OCI-LY7 (cell line): ENCODE results near the gene CHST8. TPM values are rescaled to one million over a fixed set of nuclear protein-coding genes. Genes with fewer than 3 reads are reported as not detected.

ENCODE experiments used
- BruUV-seq: library from RNA; stranded (reverse); fragments of 400-500 nt; replicated peaks from 2 replicates; lab custom pipeline; 2021; lab: Mats Ljungman, UMichigan
- CTCF ChIA-PET: fragments of 300-600 bp; sonication (Branson Sonifier 250); formaldehyde crosslinking; loops from one replicate; lab custom pipeline; 2022; ENCODE audit warnings: antibody characterized with exemption; ENCODE audit not compliant: unreplicated experiment; lab: Charles Lee
- POLR2A ChIA-PET: fragments of 300-600 bp; sonication (Branson Sonifier 250); formaldehyde crosslinking; loops from one replicate; lab custom pipeline; 2022; ENCODE audit warnings: antibody characterized with exemption; lab: Charles Lee
- DNase-seq: peaks from one replicate; pipeline ENCODE4 v3.0.0-alpha.2; 2015; ENCODE audit warnings: low spot score
- H2AFZ ChIP-seq: fragments of 200-600 bp; sonication (generic), shearing (Covaris generic); 2 replicates; pipeline ENCODE4 v1.6.1; 2014; ENCODE audit warnings: mild to moderate bottlenecking, antibody characterized with exemption, low read length, moderate library complexity
- H3K27ac ChIP-seq: fragments of 200-600 bp; sonication (generic); 2 replicates; pipeline ENCODE4 v1.5.1; 2014; ENCODE audit warnings: mixed run types, low read depth, mild to moderate bottlenecking, moderate library complexity, low read length, inconsistent platforms; ENCODE audit not compliant: poor library complexity, severe bottlenecking
- H3K36me3 ChIP-seq: fragments of 200-600 bp; sonication (generic); 2 replicates; pipeline ENCODE4 v1.6.1; 2014; ENCODE audit warnings: mild to moderate bottlenecking, antibody characterized with exemption, low read length, moderate library complexity, mixed read lengths; ENCODE audit not compliant: insufficient read depth
- H3K4me1 ChIP-seq: fragments of 200-600 bp; sonication (generic); 2 replicates; pipeline ENCODE4 v1.5.1; 2014; ENCODE audit warnings: mild to moderate bottlenecking, low read length; ENCODE audit not compliant: insufficient read depth, poor library complexity, severe bottlenecking
- H3K4me2 ChIP-seq: fragments of 200-600 bp; sonication (generic); 2 replicates; pipeline ENCODE4 v1.6.1; 2014; ENCODE audit warnings: mild to moderate bottlenecking, low read length
- H3K4me3 ChIP-seq: fragments of 200-600 bp; sonication (generic); 2 replicates; pipeline ENCODE4 v1.5.1; 2014; ENCODE audit warnings: mild to moderate bottlenecking, low read depth, low read length; ENCODE audit not compliant: poor library complexity, severe bottlenecking
- H3K79me2 ChIP-seq: fragments of 200-600 bp; sonication (generic); 2 replicates; pipeline ENCODE4 v1.6.1; 2016; ENCODE audit warnings: low read depth, mild to moderate bottlenecking, low read length, moderate library complexity, mixed read lengths; ENCODE audit not compliant: insufficient read depth
- H3K9me2 ChIP-seq: fragments of 200-600 bp; sonication (generic); 2 replicates; pipeline ENCODE4 v1.6.1; 2016; ENCODE audit warnings: mild to moderate bottlenecking, low read length, mixed read lengths; ENCODE audit not compliant: insufficient read depth
- H3K9me3 ChIP-seq: fragments of 200-600 bp; sonication (generic); 2 replicates; pipeline ENCODE4 v1.6.1; 2014; ENCODE audit warnings: mild to moderate bottlenecking, mixed run types, low read length, mixed read lengths
- H4K20me1 ChIP-seq: fragments of 200-600 bp; sonication (generic); 2 replicates; pipeline ENCODE4 v1.6.1; 2014; ENCODE audit warnings: mild to moderate bottlenecking, antibody characterized with exemption, low read length, moderate library complexity, mixed read lengths; ENCODE audit not compliant: insufficient read depth
- EZH2phosphoT487 ChIP-seq: fragments of 200-600 bp; sonication (generic); IDR thresholded peaks from 2 replicates; pipeline ENCODE4 v1.6.1; 2018; ENCODE audit warnings: low read depth, borderline replicate concordance, mild to moderate bottlenecking, mixed run types, antibody characterized with exemption, low read length, moderate library complexity, mixed read lengths
- intact Hi-C: fragments of 100-400 bp; cut with micrococcal nuclease; formaldehyde crosslinking; loops from one replicate; pipeline ENCODE4 v1.10.0; 2022; ENCODE audit not compliant: unreplicated experiment
- total RNA-seq, 2 experiments: library from RNA; depleted of rRNA in 1 of 2; stranded (reverse); fragments of >200 nt in 1 of 2; shearing (Covaris generic) in 1 of 2; gene quantifications; 2 replicates each; pipeline ENCODE4 v1.2.3, GENCODE V29; 2014 to 2022
- TF ChIP-seq, protein P1 (sequence below): fragments of 200-600 bp; sonication (generic); conservative IDR thresholded peaks from 2 replicates; pipeline ENCODE4 v1.5.1; 2014; ENCODE audit warnings: mild to moderate bottlenecking, antibody characterized with exemption, low read length, moderate library complexity, mixed read lengths

CHST8 gene
- total RNA-seq, 2 experiments from 2014 or later, result not detected

DNA sequence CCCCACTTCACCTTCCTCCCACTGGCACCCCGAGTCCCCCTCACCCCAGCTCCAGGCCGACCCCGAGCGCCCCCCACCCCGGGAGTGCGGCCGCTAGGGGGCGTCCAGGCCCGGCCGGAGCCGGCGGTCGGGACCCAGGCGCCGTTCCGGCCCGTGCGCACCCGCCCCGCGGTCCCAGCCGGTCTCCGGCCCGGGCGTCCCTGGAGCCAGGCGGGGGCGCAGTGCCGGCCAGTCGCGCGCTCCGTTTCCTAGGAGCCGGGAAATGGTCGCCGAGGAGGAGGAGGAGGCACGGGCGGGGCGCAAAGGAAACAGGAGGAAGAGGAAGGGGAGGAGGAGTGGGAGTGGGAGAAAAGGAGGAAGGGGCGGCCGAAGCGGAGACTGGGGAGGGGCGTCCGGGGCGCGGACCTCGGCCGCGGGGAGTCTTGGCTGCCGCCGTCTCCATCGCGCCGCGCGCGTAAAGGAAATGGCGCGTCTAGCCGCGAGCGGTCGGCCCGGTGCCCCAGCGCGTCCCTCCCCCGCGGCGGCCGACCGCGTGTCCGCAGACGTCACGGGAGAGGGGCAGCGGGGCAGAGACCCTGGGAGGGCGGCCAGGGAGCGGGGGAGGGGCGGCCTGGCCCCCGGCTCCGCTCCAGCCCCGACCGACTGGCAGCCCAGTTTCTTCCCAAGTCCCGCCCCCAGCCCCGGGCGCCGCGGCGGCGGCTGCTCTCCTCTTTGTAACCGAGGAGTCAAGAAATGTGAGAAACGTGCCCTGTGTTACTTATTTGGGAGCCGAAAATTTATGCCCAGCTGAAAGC, 173.8 kb downstream of the CHST8 start:
- POLR2A ChIA-PET, result interaction anchor here (0.6 kb wide), 2 partner anchors 344 to 621 kb away, joined by 3 read pairs; no protein-coding TSS in a partner anchor
- Histone ChIP-seq H4K20me1 (no peaks in the 10 kb centered on the region), H3K79me2 (no peaks in the 10 kb centered on the region), H3K27ac (peak overlapping the region; percentile 91), H3K4me1 (peaks cover 12% of the 10 kb centered on the region), H3K9me2 (no peaks in the 10 kb centered on the region), H2AFZ (peak overlapping the region; percentile 91), H3K9me3 (no peaks in the 10 kb centered on the region), H3K4me3 (peak overlapping the region; percentile 87), H3K36me3 (peaks cover 10% of the 10 kb centered on the region; the same call in 1 of the 2 replicates), H3K4me2 (peak overlapping the region; percentile 82)
- TF ChIP-seq, protein P1, sequence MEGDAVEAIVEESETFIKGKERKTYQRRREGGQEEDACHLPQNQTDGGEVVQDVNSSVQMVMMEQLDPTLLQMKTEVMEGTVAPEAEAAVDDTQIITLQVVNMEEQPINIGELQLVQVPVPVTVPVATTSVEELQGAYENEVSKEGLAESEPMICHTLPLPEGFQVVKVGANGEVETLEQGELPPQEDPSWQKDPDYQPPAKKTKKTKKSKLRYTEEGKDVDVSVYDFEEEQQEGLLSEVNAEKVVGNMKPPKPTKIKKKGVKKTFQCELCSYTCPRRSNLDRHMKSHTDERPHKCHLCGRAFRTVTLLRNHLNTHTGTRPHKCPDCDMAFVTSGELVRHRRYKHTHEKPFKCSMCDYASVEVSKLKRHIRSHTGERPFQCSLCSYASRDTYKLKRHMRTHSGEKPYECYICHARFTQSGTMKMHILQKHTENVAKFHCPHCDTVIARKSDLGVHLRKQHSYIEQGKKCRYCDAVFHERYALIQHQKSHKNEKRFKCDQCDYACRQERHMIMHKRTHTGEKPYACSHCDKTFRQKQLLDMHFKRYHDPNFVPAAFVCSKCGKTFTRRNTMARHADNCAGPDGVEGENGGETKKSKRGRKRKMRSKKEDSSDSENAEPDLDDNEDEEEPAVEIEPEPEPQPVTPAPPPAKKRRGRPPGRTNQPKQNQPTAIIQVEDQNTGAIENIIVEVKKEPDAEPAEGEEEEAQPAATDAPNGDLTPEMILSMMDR, result peak; percentile 92
- no peak for TF ChIP-seq EZH2phosphoT487
- intact Hi-C loops, result no loop called here
- CTCF ChIA-PET, result no interaction called here
- peak; percentile 89 for DNase-seq
- no TSS peak for BruUV-seq

DNA sequence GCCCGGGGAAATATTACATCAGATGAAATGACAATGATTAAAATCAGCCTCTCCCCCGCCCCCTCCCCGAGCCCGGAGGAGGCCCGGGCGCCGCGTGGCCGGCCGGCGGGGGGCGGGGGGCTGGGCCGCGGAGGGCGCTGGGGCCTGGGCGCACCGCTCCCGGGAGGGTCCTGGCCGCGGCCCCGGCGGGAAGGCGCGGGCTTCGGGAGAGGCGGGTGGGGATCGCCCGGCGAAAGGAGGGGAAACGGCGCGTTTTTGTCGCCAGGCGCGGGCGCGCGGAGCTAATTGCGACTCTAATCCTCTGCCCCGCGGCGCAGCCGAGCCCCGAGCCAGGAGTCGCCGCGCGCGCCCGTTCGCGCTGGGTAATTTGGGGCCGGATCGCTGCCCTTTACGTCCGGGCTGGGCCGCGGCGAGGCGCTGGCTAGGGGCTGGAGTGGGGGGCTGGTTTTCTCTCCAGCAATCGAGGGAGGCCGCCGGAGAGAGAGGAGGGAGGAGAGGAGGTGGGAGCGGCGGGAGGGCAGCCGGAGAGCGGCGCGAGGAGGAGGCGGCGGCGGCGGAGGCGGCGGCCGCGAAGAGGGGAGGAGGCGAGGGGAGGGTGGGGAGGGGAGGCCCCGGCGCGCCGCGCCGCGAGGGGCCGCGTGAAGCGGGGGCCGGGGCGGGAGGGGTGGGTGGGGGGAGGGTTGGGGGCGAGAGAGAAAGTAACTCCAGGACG, 174.6 kb downstream of the CHST8 start, which contains the start of gene KCTD15:
TSS of gene KCTD15 (plus strand) at position 707 of the 712 bp plus-strand sequence. CDS start 3,585 bp downstream, outside the sequence.
- DNase-seq, result peak; percentile 71
- ChIA-PET POLR2A (interaction anchor here (0.7 to 1.7 kb wide), 3 partner anchors 23 to 425 kb away, joined by 3 to 4 read pairs (median 3); no protein-coding TSS in a partner anchor), CTCF (interaction anchor here (0.5 kb wide), 1 partner anchor 32 kb away, joined by 5 read pairs; no protein-coding TSS in a partner anchor)
- H2AFZ ChIP-seq, result peak within 1 kb of the TSS; percentile 91
- H3K9me3 ChIP-seq, result no peaks in the 10 kb centered on the region
- no peaks in the 10 kb centered on the region for H3K79me2 ChIP-seq
- peak within 1 kb of the TSS; percentile 87 for H3K4me3 ChIP-seq
- H3K9me2 ChIP-seq, result no peaks in the 10 kb centered on the region
- no peak for TF ChIP-seq EZH2phosphoT487
- TF ChIP-seq, protein P1, result no peak
- intact Hi-C loops, result no loop called here
- no peaks in the 10 kb centered on the region for H4K20me1 ChIP-seq
- peaks cover 12% of the 10 kb centered on the region for H3K4me1 ChIP-seq
- BruUV-seq, result no TSS peak
- peaks cover 18% of the 10 kb centered on the region; the same call in 1 of the 2 replicates for H3K36me3 ChIP-seq
- H3K27ac ChIP-seq, result peak within 1 kb of the TSS; percentile 91
- H3K4me2 ChIP-seq, result peak within 1 kb of the TSS; percentile 82
